HEK293 (cell line): Measurements from ENCODE around the gene DDX49.
"Not testable (repeated sequence)": the region's sequence is repeated elsewhere in the genome, so short reads cannot be mapped to it uniquely, and the experiment has no call there.

ENCODE experiments used
- CTCF ChIA-PET: fragments of 350-600 bp; formaldehyde crosslinking; extraction: SDS; loops from one replicate; lab custom pipeline; 2021; ENCODE audit warnings: antibody characterized with exemption; lab: Yijun Ruan, JAX
- POLR2A ChIA-PET: fragments of 300-600 bp; formaldehyde crosslinking; extraction: SDS; loops from one replicate; lab custom pipeline; 2020; ENCODE audit warnings: antibody characterized with exemption, inconsistent platforms; lab: Yijun Ruan, JAX
- H3K27ac ChIP-seq: fragments of 200-500 bp; sonication (Bioruptor generic); 2 replicates; pipeline ENCODE4 v1.5.1; 2014; ENCODE audit warnings: low read depth, low read length, control low read depth, inconsistent platforms; ENCODE audit errors: extremely low read depth
- H3K36me3 ChIP-seq, 2 experiments: fragments of 200-500 bp in 1 of 2; sonication (Bioruptor generic) in 1 of 2; 1 replicate in 1 of 2; 2 replicates in 1 of 2; pipeline ENCODE4 v1.5.1; 2014 to 2017; ENCODE audit warnings: inconsistent platforms in 2 of 2, low read length in 2 of 2; ENCODE audit not compliant: control insufficient read depth in 2 of 2, insufficient read depth in 1 of 2
- H3K4me1 ChIP-seq: fragments of 200-500 bp; sonication (Bioruptor generic); 2 replicates; pipeline ENCODE4 v1.5.1; 2014; ENCODE audit warnings: mild to moderate bottlenecking, low read length, inconsistent platforms; ENCODE audit not compliant: control insufficient read depth, insufficient read depth
- H3K4me3 ChIP-seq: 2 replicates; pipeline ENCODE4 v1.5.1; 2011; ENCODE audit warnings: low read depth, mild to moderate bottlenecking, control low read depth, low read length, moderate library complexity
- H3K9me3 ChIP-seq: fragments of 200-500 bp; sonication (Bioruptor generic); 2 replicates; pipeline ENCODE4 v1.5.1; 2014; ENCODE audit warnings: low read depth, low read length, inconsistent platforms; ENCODE audit not compliant: control insufficient read depth, insufficient read depth
- GLI4 ChIP-seq: fragments of 450-650 bp; formaldehyde crosslinking; IDR thresholded peaks from 2 replicates; pipeline ENCODE4 v1.5.1; 2016; ENCODE audit warnings: missing biosample characterization, missing genetic modification characterization
- IKZF3 ChIP-seq: fragments of 450-650 bp; IDR thresholded peaks from 2 replicates; pipeline ENCODE4 v1.5.0; 2018; ENCODE audit warnings: missing biosample characterization, mild to moderate bottlenecking, missing genetic modification characterization, moderate library complexity
- ZBTB1 ChIP-seq: fragments of 450-650 bp; formaldehyde crosslinking; IDR thresholded peaks from 2 replicates; pipeline ENCODE4 v1.5.1; 2016; ENCODE audit warnings: missing biosample characterization, missing genetic modification characterization
- ZBTB6 ChIP-seq: fragments of 450-650 bp; formaldehyde crosslinking; IDR thresholded peaks from 2 replicates; pipeline ENCODE4 v1.5.1; 2017; ENCODE audit warnings: missing biosample characterization, missing genetic modification characterization
- ZFP37 ChIP-seq: fragments of 450-650 bp; formaldehyde crosslinking; IDR thresholded peaks from 2 replicates; pipeline ENCODE4 v1.5.1; 2016; ENCODE audit warnings: missing biosample characterization, missing genetic modification characterization
- ZNF175 ChIP-seq: fragments of 450-650 bp; formaldehyde crosslinking; IDR thresholded peaks from 2 replicates; pipeline ENCODE4 v1.5.1; 2016; ENCODE audit warnings: missing biosample characterization, missing genetic modification characterization
- ZNF2 ChIP-seq: fragments of 450-650 bp; formaldehyde crosslinking; IDR thresholded peaks from 2 replicates; pipeline ENCODE4 v1.5.1; 2016; ENCODE audit warnings: missing biosample characterization, missing genetic modification characterization
- ZNF221 ChIP-seq: fragments of 450-650 bp; formaldehyde crosslinking; IDR thresholded peaks from 2 replicates; pipeline ENCODE4 v1.5.1; 2017; ENCODE audit warnings: missing biosample characterization, missing genetic modification characterization, borderline replicate concordance
- ZNF248 ChIP-seq: fragments of 450-650 bp; formaldehyde crosslinking; IDR thresholded peaks from 2 replicates; pipeline ENCODE4 v1.5.1; 2017; ENCODE audit warnings: missing biosample characterization, missing genetic modification characterization
- ZNF571 ChIP-seq: fragments of 450-650 bp; formaldehyde crosslinking; IDR thresholded peaks from 2 replicates; pipeline ENCODE4 v1.5.0; 2017; ENCODE audit warnings: missing biosample characterization, missing genetic modification characterization
- ZNF776 ChIP-seq: fragments of 450-650 bp; formaldehyde crosslinking; IDR thresholded peaks from 2 replicates; pipeline ENCODE4 v1.5.0; 2017; ENCODE audit warnings: missing biosample characterization, missing genetic modification characterization, borderline replicate concordance
- ZSCAN16 ChIP-seq: fragments of 450-650 bp; formaldehyde crosslinking; IDR thresholded peaks from 2 replicates; pipeline ENCODE4 v1.5.1; 2016; ENCODE audit warnings: missing biosample characterization, missing genetic modification characterization
- ZSCAN5A ChIP-seq: fragments of 450-650 bp; formaldehyde crosslinking; IDR thresholded peaks from 2 replicates; pipeline ENCODE4 v1.5.1; 2016; ENCODE audit warnings: missing biosample characterization, missing genetic modification characterization
- TF ChIP-seq, protein P1 (sequence below): fragments of 450-650 bp; formaldehyde crosslinking; IDR thresholded peaks from 2 replicates; pipeline ENCODE4 v1.5.1; 2016; ENCODE audit warnings: missing biosample characterization, missing genetic modification characterization
- TF ChIP-seq, protein P2 (sequence below): fragments of 450-650 bp; formaldehyde crosslinking; IDR thresholded peaks from 2 replicates; pipeline ENCODE4 v1.5.1; 2016; ENCODE audit warnings: missing biosample characterization, missing genetic modification characterization, borderline replicate concordance
- TF ChIP-seq, protein P3 (sequence below): fragments of 450-650 bp; formaldehyde crosslinking; IDR thresholded peaks from 2 replicates; pipeline ENCODE4 v1.5.1; 2016; ENCODE audit warnings: missing biosample characterization, missing genetic modification characterization, borderline replicate concordance

Gene DDX49

DNA sequence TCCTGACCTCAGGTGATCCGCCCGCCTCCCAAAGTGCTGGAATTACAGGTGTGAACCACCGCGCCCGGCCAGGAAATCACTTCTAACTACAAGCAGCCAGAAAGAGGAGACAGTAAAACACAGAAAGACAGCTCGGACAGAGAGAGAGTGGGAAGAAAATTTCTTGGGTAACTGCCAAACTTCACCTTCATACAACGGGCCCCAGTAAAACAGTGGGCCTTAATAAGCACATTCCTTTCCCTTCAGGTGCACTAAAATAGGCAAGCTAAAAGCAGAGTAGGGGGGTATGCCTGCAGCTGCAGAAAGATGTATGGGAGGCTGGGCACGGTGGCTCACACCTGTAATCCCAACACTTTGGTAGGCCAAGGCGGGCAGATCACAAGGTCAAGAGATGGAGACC is 1.9 kb upstream of the DDX49 start:
- H3K36me3 ChIP-seq, result peaks cover 6 to 44% of the 10 kb centered on the region in 2 experiments; a peak in 2 of 3 replicates
- POLR2A ChIA-PET, result interaction anchor here (0.6 to 0.7 kb wide), 2 partner anchors 91 to 457 kb away, joined by 3 to 5 read pairs; no protein-coding TSS in a partner anchor
- H3K9me3 ChIP-seq, H3K4me3 ChIP-seq, H3K27ac ChIP-seq, H3K4me1 ChIP-seq: not testable (repeated sequence)
- CTCF ChIA-PET, result interaction anchor here (2.3 kb wide), 1 partner anchor 70 kb away, joined by 14 read pairs; no protein-coding TSS in a partner anchor

- no peaks in the 10 kb centered on the region for H3K9me3 ChIP-seq
- no peak overlapping the region for H3K27ac ChIP-seq
- ChIA-PET CTCF (interaction anchor here (0.6 to 1.5 kb wide), 7 partner anchors 10 to 458 kb away, joined by 3 to 4 read pairs (median 4); partner anchors contain the start of gene FKBP8), POLR2A (interaction anchor here (1.0 to 2.2 kb wide), 21 partner anchors 10 to 638 kb away, joined by 3 to 41 read pairs (median 6); partner anchors contain the start of genes CERS1, ELL, JUND and REX1BD)
- peak overlapping the region; percentile 59 for H3K4me3 ChIP-seq
- H3K36me3 ChIP-seq, result peaks cover 6 to 48% of the 10 kb centered on the region in 2 experiments; a peak in 2 of 3 replicates
- H3K4me1 ChIP-seq, result no peaks in the 10 kb centered on the region
- TF ChIP-seq ZSCAN16 (tag by site-specific recombination) (no peak), ZNF175 (no peak), ZNF221 (tag by site-specific recombination) (no peak), ZSCAN5A (tag by site-specific recombination) (no peak), ZFP37 (0 out of 2 replicates have a peak, but pooled peaks have one; percentile 23), IKZF3 (tag by site-specific recombination) (no peak), ZNF2 (tag by site-specific recombination) (no peak)
- TF ChIP-seq, protein P1, sequence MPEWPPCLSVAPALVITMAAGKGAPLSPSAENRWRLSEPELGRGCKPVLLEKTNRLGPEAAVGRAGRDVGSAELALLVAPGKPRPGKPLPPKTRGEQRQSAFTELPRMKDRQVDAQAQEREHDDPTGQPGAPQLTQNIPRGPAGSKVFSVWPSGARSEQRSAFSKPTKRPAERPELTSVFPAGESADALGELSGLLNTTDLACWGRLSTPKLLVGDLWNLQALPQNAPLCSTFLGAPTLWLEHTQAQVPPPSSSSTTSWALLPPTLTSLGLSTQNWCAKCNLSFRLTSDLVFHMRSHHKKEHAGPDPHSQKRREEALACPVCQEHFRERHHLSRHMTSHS, result no peak
- TF ChIP-seq, protein P2, sequence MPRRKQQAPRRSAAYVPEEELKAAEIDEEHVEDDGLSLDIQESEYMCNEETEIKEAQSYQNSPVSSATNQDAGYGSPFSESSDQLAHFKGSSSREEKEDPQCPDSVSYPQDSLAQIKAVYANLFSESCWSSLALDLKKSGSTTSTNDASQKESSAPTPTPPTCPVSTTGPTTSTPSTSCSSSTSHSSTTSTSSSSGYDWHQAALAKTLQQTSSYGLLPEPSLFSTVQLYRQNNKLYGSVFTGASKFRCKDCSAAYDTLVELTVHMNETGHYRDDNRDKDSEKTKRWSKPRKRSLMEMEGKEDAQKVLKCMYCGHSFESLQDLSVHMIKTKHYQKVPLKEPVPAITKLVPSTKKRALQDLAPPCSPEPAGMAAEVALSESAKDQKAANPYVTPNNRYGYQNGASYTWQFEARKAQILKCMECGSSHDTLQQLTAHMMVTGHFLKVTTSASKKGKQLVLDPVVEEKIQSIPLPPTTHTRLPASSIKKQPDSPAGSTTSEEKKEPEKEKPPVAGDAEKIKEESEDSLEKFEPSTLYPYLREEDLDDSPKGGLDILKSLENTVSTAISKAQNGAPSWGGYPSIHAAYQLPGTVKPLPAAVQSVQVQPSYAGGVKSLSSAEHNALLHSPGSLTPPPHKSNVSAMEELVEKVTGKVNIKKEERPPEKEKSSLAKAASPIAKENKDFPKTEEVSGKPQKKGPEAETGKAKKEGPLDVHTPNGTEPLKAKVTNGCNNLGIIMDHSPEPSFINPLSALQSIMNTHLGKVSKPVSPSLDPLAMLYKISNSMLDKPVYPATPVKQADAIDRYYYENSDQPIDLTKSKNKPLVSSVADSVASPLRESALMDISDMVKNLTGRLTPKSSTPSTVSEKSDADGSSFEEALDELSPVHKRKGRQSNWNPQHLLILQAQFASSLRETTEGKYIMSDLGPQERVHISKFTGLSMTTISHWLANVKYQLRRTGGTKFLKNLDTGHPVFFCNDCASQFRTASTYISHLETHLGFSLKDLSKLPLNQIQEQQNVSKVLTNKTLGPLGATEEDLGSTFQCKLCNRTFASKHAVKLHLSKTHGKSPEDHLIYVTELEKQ (tag by site-specific recombination), result no peak
These were observed 342 bp downstream of the DDX49 start for GRCh38 chr19:18919900-18920214.

DNA sequence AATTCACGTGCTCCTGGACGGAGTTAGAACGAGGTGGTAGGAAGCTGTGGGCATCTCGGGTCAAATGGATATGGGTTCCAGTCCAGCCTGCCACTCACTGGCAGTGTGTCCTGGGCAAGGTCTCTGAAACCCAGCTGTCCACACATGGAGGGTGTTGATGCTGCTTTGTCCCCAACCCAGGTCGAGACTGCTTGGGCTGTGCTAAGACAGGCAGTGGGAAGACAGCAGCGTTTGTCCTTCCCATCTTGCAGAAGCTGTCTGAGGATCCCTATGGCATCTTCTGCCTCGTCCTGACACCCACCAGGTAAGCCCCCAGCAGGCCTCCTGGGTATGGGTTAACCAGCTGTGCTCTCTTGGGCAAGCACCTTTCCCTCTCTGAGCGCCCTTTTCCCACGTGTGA is 885 bp downstream of the DDX49 start:
- Histone ChIP-seq H3K4me1 (no peaks in the 10 kb centered on the region), H3K9me3 (no peaks in the 10 kb centered on the region), H3K36me3 (peaks cover 10 to 44% of the 10 kb centered on the region in 2 experiments; a peak in 2 of 3 replicates), H3K4me3 (peak overlapping the region; percentile 59), H3K27ac (no peak overlapping the region)
- ChIA-PET CTCF (interaction anchor here (0.5 to 1.0 kb wide), 2 partner anchors 67 to 305 kb away, joined by 3 to 4 read pairs; no protein-coding TSS in a partner anchor), POLR2A (interaction anchor here (2.0 kb wide), 1 partner anchor 9 kb away, joined by 41 read pairs; no protein-coding TSS in a partner anchor)
- TF ChIP-seq, protein P3, sequence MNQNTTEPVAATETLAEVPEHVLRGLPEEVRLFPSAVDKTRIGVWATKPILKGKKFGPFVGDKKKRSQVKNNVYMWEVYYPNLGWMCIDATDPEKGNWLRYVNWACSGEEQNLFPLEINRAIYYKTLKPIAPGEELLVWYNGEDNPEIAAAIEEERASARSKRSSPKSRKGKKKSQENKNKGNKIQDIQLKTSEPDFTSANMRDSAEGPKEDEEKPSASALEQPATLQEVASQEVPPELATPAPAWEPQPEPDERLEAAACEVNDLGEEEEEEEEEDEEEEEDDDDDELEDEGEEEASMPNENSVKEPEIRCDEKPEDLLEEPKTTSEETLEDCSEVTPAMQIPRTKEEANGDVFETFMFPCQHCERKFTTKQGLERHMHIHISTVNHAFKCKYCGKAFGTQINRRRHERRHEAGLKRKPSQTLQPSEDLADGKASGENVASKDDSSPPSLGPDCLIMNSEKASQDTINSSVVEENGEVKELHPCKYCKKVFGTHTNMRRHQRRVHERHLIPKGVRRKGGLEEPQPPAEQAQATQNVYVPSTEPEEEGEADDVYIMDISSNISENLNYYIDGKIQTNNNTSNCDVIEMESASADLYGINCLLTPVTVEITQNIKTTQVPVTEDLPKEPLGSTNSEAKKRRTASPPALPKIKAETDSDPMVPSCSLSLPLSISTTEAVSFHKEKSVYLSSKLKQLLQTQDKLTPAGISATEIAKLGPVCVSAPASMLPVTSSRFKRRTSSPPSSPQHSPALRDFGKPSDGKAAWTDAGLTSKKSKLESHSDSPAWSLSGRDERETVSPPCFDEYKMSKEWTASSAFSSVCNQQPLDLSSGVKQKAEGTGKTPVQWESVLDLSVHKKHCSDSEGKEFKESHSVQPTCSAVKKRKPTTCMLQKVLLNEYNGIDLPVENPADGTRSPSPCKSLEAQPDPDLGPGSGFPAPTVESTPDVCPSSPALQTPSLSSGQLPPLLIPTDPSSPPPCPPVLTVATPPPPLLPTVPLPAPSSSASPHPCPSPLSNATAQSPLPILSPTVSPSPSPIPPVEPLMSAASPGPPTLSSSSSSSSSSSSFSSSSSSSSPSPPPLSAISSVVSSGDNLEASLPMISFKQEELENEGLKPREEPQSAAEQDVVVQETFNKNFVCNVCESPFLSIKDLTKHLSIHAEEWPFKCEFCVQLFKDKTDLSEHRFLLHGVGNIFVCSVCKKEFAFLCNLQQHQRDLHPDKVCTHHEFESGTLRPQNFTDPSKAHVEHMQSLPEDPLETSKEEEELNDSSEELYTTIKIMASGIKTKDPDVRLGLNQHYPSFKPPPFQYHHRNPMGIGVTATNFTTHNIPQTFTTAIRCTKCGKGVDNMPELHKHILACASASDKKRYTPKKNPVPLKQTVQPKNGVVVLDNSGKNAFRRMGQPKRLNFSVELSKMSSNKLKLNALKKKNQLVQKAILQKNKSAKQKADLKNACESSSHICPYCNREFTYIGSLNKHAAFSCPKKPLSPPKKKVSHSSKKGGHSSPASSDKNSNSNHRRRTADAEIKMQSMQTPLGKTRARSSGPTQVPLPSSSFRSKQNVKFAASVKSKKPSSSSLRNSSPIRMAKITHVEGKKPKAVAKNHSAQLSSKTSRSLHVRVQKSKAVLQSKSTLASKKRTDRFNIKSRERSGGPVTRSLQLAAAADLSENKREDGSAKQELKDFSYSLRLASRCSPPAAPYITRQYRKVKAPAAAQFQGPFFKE (tag by site-specific recombination), result no peak
- TF ChIP-seq ZNF248 (tag by site-specific recombination) (no peak), ZNF571 (no peak), GLI4 (tag by site-specific recombination) (no peak), ZBTB6 (no peak), ZBTB1 (tag by site-specific recombination) (no peak), ZNF776 (tag by site-specific recombination) (no peak)
